ENCODE measurements around the gene PRKRA.

GRCh38 chr2:178477443-178478129 is 26.6 kb upstream of the PRKRA start:
- no peak for TF ChIP-seq POLR2AphosphoS5 (IDR thresholded peaks at IDR 0.05; ENCODE audit: low read depth, low read length)
- no peak for TF ChIP-seq TAF1 (IDR thresholded peaks at IDR 0.05; ENCODE audit: low read depth, low read length)
- TF ChIP-seq POLR2A (IDR thresholded peaks at IDR 0.05; ENCODE audit: low read depth, low read length): no peak
- no peak for TF ChIP-seq SPI1 (IDR thresholded peaks at IDR 0.05; ENCODE audit: low read depth, low read length)
- no peak for TF ChIP-seq POU2F2 (IDR thresholded peaks at IDR 0.05; ENCODE audit: low read depth, low read length)
- no peak for TF ChIP-seq PAX5 (IDR thresholded peaks at IDR 0.05; ENCODE audit: insufficient read depth, low read length, severe bottlenecking)
